CD4-positive, alpha-beta T cell (primary cell): ENCODE measurements around the gene OR11H6. TPM values are rescaled to one million over a fixed set of nuclear protein-coding genes. Genes with fewer than 3 reads are reported as not detected.

Experiments
- ATAC-seq: fragments of 200-7000 bp; cut with Tn5 transposase; one replicate; pipeline ENCODE4 v1.10.0; 2022; ENCODE audit warnings: mild to moderate bottlenecking; ENCODE audit not compliant: poor library complexity
- CTCF ChIA-PET: fragments of 350-600 bp; sonication (Branson Sonifier 250); formaldehyde crosslinking; loops from one replicate; lab custom pipeline; 2021; ENCODE audit warnings: antibody characterized with exemption, inconsistent platforms; lab: Charles Lee
- POLR2A ChIA-PET: fragments of 350-600 bp; sonication (Branson Sonifier 250); formaldehyde crosslinking; loops from one replicate; lab custom pipeline; 2021; ENCODE audit warnings: antibody characterized with exemption, inconsistent platforms; lab: Charles Lee
- DNase-seq, 14 experiments: peaks; one replicate each; pipeline ENCODE4 v3.0.0-alpha.2; 2013 to 2020; ENCODE audit warnings: mixed read lengths in 2 of 14
- H3K27ac ChIP-seq, 2 donors: one replicate each; pipeline versions ENCODE4 v1.5.1 to v1.7.0; 2013; ENCODE audit warnings: low read length in 2 of 2, low read depth in 1 of 2, mild to moderate bottlenecking in 1 of 2
- H3K27me3 ChIP-seq, 2 experiments: 1 replicate in 1 of 2; 2 replicates in 1 of 2; pipeline versions ENCODE4 v1.6.1 to v1.7.0; 2013; ENCODE audit warnings: low read length in 2 of 2, control low read depth in 1 of 2, mild to moderate bottlenecking in 1 of 2, moderate library complexity in 1 of 2; ENCODE audit not compliant: insufficient read depth in 2 of 2, control insufficient read depth in 1 of 2
- H3K36me3 ChIP-seq: one replicate; pipeline ENCODE4 v1.6.1; 2013; ENCODE audit warnings: low read length, control low read depth; ENCODE audit not compliant: insufficient read depth
- H3K4me1 ChIP-seq: one replicate; pipeline ENCODE4 v1.6.1; 2013; ENCODE audit warnings: low read length, control low read depth; ENCODE audit not compliant: insufficient read depth
- H3K4me3 ChIP-seq: one replicate; pipeline ENCODE4 v1.5.1; 2013; ENCODE audit warnings: mild to moderate bottlenecking, low read length, moderate library complexity
- H3K9me3 ChIP-seq, 2 experiments: 1 replicate in 1 of 2; 2 replicates in 1 of 2; pipeline versions ENCODE4 v1.6.1 to v1.7.0; 2013; ENCODE audit warnings: low read length in 2 of 2, mild to moderate bottlenecking in 2 of 2, control low read depth in 1 of 2, moderate library complexity in 1 of 2; ENCODE audit not compliant: control insufficient read depth in 1 of 2, insufficient read depth in 1 of 2
- H3K27ac Mint-ChIP-seq: one replicate; pipeline ENCODE4 v1.8.0; 2020; ENCODE audit warnings: mixed read lengths
- H3K27me3 Mint-ChIP-seq: one replicate; pipeline ENCODE4 v1.8.0; 2021; ENCODE audit warnings: mixed read lengths
- H3K36me3 Mint-ChIP-seq: one replicate; pipeline ENCODE4 v1.8.0; 2021; ENCODE audit warnings: low read depth, mixed read lengths
- H3K4me1 Mint-ChIP-seq: one replicate; pipeline ENCODE4 v1.8.0; 2021; ENCODE audit warnings: low read depth, mixed read lengths
- H3K4me3 Mint-ChIP-seq: one replicate; pipeline ENCODE4 v1.8.0; 2020; ENCODE audit warnings: mild to moderate bottlenecking, mixed read lengths
- H3K9me3 Mint-ChIP-seq: one replicate; pipeline ENCODE4 v1.8.0; 2020; ENCODE audit warnings: mixed read lengths
- CTCF ChIP-seq: fragments of 200-600 bp; IDR thresholded peaks from one replicate; pipeline ENCODE4 v1.8.0; 2022; ENCODE audit warnings: antibody characterized with exemption, mild to moderate bottlenecking
- intact Hi-C, 2 experiments: fragments of 100-400 bp; cut with DNase I in 1 of 2; cut with micrococcal nuclease in 1 of 2; formaldehyde crosslinking; loops; one replicate each; pipeline versions ENCODE4 v1.15.1 to v1.9.0; 2023 to 2025; cut with DNase I, micrococcal nuclease
- total RNA-seq, 174 experiments: library from RNA in 2 of 174; stranded (reverse) in 2 of 174; gene quantifications; one replicate each; pipeline ENCODE4 v1.2.3 and lab custom pipeline; 2021 to 2026

OR11H6 gene
- total RNA-seq, 2 experiments from 2014 or later: not detected

DNA sequence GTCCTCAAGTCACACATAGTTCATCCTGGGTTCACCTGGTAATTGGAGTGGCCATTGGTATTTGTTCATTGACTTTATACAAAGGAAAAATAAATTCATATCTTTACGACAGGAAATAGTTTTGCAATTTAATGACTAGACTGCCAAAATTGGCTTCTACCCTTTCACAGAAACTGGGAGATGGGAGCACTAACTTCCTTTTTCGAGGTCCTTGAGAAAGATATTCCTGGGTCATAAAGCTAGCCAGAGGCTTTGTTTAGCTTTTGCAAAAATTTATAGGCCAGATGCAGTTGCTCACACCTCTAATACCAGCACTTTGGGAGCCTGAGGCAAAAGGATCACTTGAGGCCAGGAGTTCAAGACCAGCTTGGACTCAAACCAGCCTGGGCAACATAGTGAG lies 43.0 kb upstream of the OR11H6 start:
- no peak overlapping the region for H3K4me3 Mint-ChIP-seq
- Histone ChIP-seq H3K4me1 (no peaks in the 10 kb centered on the region), H3K36me3 (no peaks in the 10 kb centered on the region), H3K27ac (no peak overlapping the region), H3K9me3 (no peaks in the 10 kb centered on the region), H3K27me3 (no peaks in the 10 kb centered on the region), H3K4me3 (no peak overlapping the region)
- no peaks in the 10 kb centered on the region for H3K4me1 Mint-ChIP-seq
- ATAC-seq (no peak), DNase-seq (no peak)
- no peaks in the 10 kb centered on the region for H3K36me3 Mint-ChIP-seq
- H3K9me3 Mint-ChIP-seq: no peaks in the 10 kb centered on the region
- no peak for TF ChIP-seq CTCF
- ChIA-PET CTCF (no interaction called here), POLR2A (no interaction called here)
- peaks cover 9% of the 10 kb centered on the region for H3K27me3 Mint-ChIP-seq
- intact Hi-C loops: no loop called here
- H3K27ac Mint-ChIP-seq: no peak overlapping the region

- H3K36me3 ChIP-seq: no peaks in the 10 kb centered on the region
- H3K27me3 Mint-ChIP-seq: peaks cover 7% of the 10 kb centered on the region
- no peaks in the 10 kb centered on the region for H3K27me3 ChIP-seq
- CTCF ChIA-PET: no interaction called here
- no peaks in the 10 kb centered on the region for H3K4me1 Mint-ChIP-seq
- no peak overlapping the region for H3K27ac ChIP-seq
- H3K36me3 Mint-ChIP-seq: no peaks in the 10 kb centered on the region
- ATAC-seq (no peak), DNase-seq (no peak)
- no peak overlapping the region for H3K27ac Mint-ChIP-seq
- no peaks in the 10 kb centered on the region for H3K9me3 ChIP-seq
- no peak for TF ChIP-seq CTCF
- intact Hi-C loops: no loop called here
- H3K4me3 Mint-ChIP-seq: no peak overlapping the region
- no peaks in the 10 kb centered on the region for H3K4me1 ChIP-seq
- no peaks in the 10 kb centered on the region for H3K9me3 Mint-ChIP-seq
- POLR2A ChIA-PET: no interaction called here
- H3K4me3 ChIP-seq: no peak overlapping the region
These were observed 39.3 kb upstream of the OR11H6 start for GRCh38 chr14:20184181-20184580.

DNA sequence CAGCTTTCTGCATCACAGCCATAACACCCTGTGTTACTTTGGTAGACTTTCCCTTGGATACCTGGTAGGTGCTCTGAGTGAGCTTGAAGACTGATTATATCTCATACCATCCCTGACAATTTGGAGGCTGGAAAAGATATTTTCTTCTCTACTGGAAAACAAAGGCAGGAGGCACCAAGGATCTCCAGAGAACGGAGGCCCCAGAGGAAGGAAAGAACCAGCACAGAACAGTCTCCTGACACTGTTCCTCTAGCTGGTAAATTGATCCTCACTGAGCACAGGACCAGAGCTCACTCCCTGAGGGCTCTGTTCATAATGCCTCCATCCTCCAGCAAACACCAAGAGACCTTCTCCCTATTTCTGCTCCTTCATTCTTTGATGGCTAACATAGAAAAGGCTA lies 32.9 kb upstream of the OR11H6 start, which contains the start of gene OR11G2:
Gene OR11G2 (plus strand): TSS at position 301 of the 400 bp plus-strand sequence. CDS start 6,542 bp downstream, outside the sequence.
- no peak for TF ChIP-seq CTCF
- H3K9me3 Mint-ChIP-seq: no peaks in the 10 kb centered on the region
- intact Hi-C loops: no loop called here
- ATAC-seq (no peak), DNase-seq (no peak)
- Histone ChIP-seq H3K36me3 (no peaks in the 10 kb centered on the region), H3K9me3 (no peaks in the 10 kb centered on the region), H3K4me3 (no peak within 1 kb of the TSS), H3K27ac (no peak within 1 kb of the TSS), H3K27me3 (no peaks in the 10 kb centered on the region), H3K4me1 (no peaks in the 10 kb centered on the region)
- H3K27me3 Mint-ChIP-seq: peaks cover 6% of the 10 kb centered on the region
- POLR2A ChIA-PET: no interaction called here
- H3K4me3 Mint-ChIP-seq: no peak within 1 kb of the TSS
- no peaks in the 10 kb centered on the region for H3K4me1 Mint-ChIP-seq
- no peak within 1 kb of the TSS for H3K27ac Mint-ChIP-seq
- H3K36me3 Mint-ChIP-seq: no peaks in the 10 kb centered on the region
- CTCF ChIA-PET: interaction anchor here (1.7 kb wide), 1 partner anchor 15 kb away, joined by 4 read pairs; no protein-coding TSS in a partner anchor
